Stomach (tissue), 9 donors: ENCODE measurements around the gene SENP7. TPM values are rescaled to one million over a fixed set of nuclear protein-coding genes. Genes with fewer than 3 reads are reported as not detected.
A peak's percentile ranks its signal among the peaks of the same experiment; 100 is the strongest.
"Not testable (repeated sequence)": the region's sequence is repeated elsewhere in the genome, so short reads cannot be mapped to it uniquely, and the experiment has no call there.

Source experiments
- DNase-seq, 2 donors: peaks; one replicate each; pipeline versions ENCODE4 v3.0.0 to v3.0.0-alpha.2; 2013 to 2019
- H3K27ac ChIP-seq, 5 donors: fragments of 200-600 bp in 4 of 5; sonication (generic) in 4 of 5; one replicate each; pipeline ENCODE4 v1.5.1; 2013 to 2019; ENCODE audit warnings: mild to moderate bottlenecking in 1 of 5, moderate library complexity in 1 of 5
- H3K27me3 ChIP-seq, 3 donors: fragments of 200-600 bp; sonication (generic); one replicate each; pipeline ENCODE4 v1.5.1; 2017 to 2019; ENCODE audit warnings: mixed run types in 1 of 3
- H3K36me3 ChIP-seq, 4 donors: fragments of 200-600 bp; sonication (generic); 1 replicate in 3 of 4; 2 replicates in 1 of 4; pipeline ENCODE4 v1.5.1; 2016 to 2019
- H3K4me1 ChIP-seq, 4 donors: fragments of 200-600 bp; sonication (generic); one replicate each; pipeline ENCODE4 v1.5.1; 2016 to 2019
- H3K4me3 ChIP-seq, 4 donors: fragments of 200-600 bp; sonication (generic) in 3 of 4; one replicate each; pipeline ENCODE4 v1.5.1; 2016 to 2019; ENCODE audit warnings: mild to moderate bottlenecking in 1 of 4
- H3K9me3 ChIP-seq, 4 donors: fragments of 200-600 bp; sonication (generic); one replicate each; pipeline ENCODE4 v1.5.1; 2016 to 2019
- EP300 ChIP-seq: sonication (generic); formaldehyde crosslinking; IDR thresholded peaks from one replicate; pipeline ENCODE4 v1.6.1; 2017; ENCODE audit warnings: antibody characterized with exemption
- POLR2A ChIP-seq, 4 donors: fragments of 450-650 bp; IDR thresholded peaks; one replicate each; pipeline ENCODE4 v1.6.1; 2016; ENCODE audit warnings: antibody characterized with exemption in 4 of 4, control low read depth in 2 of 4, mild to moderate bottlenecking in 1 of 4, moderate library complexity in 1 of 4
- POLR2AphosphoS5 ChIP-seq, 3 donors: sonication (generic); formaldehyde crosslinking; IDR thresholded peaks; one replicate each; pipeline ENCODE4 v1.6.1; 2016; ENCODE audit warnings: antibody characterized with exemption in 3 of 3
- WGBS, 5 donors: extraction: QIAGEN DNeasy Blood & Tissue Kit in 3 of 5; methylation state at CpG; one replicate each; pipeline versions ENCODE4 v1.1.5 to v1.1.7; 2013 to 2018; 5-methylcytosine and 5-hydroxymethylcytosine counted together
- intact Hi-C: fragments of 100-400 bp; cut with DNase I; formaldehyde crosslinking; loops from one replicate; pipeline ENCODE4 v1.15.1; 2023; ENCODE audit warnings: low total_unique reads
- polyA plus RNA-seq, 3 donors: library from polyadenylated mRNA; stranded (reverse); fragments of 200-250 nt; gene quantifications; one replicate each; pipeline ENCODE4 v1.2.3, GENCODE V29; 2013
- total RNA-seq, 5 donors: library from RNA; depleted of rRNA; stranded (reverse); fragments of >200 nt; gene quantifications; one replicate each; pipeline versions ENCODE4 v1.1.0 to v1.2.3, GENCODE V29; 2014 to 2016
- TF ChIP-seq, protein P1 (sequence below), 7 experiments: fragments of 450-650 bp in 4 of 7; fragments of 200-600 bp in 3 of 7; sonication (generic) in 3 of 7; IDR thresholded peaks; one replicate each; pipeline ENCODE4 v1.5.1; 2016 to 2019; ENCODE audit warnings: antibody characterized with exemption in 7 of 7, control low read depth in 2 of 7, mild to moderate bottlenecking in 1 of 7
- donor health status: healthy with polysubstance abuse.
- donor health status: Bipolar disorder and iron deficiency.
- donor health status: healthy.

Gene SENP7
- total and polyA plus RNA-seq, 8 donors: 1.4 to 93.1 (median 14.6) TPM

DNA sequence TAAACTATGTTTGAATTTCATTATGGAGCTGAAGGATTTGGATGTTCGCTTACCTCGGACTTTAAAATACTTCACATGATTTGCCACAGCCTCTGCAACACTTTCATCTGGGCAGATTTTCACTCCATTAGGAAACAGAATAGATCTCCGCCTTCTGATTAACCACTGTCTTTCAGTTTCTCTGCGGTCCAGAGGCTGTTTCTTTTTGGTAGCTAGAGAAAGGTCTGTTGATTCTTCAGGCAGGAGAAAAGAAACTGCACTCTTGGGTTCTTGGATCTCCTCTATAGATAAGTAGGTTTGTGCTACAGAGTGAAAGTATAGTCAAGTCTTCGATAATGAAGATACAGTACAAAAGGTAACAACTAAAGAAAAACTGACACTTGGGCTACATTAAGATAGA lies 193.5 kb downstream of the SENP7 start:
- 60 to 69% (median 64%) methylated on average over 5 of the region's 5 CpGs for WGBS, 5 donors

DNA sequence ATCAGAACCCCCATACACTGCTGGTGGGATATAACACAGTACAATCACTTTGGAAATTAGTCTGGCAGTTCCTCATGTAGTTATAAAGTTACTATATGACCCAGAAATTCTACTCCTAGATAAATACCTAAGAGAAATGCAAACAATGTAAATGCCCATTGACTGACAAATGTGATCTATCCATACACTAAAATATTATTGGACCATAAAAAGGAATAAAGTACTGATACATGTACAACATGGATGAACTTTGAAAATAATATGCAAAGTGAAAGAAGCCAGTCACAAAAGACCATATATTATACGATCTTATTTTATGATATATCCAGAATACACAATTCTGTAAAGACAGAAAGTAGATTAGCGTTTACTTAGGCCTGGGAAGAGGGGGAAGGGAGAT lies 200.5 kb downstream of the SENP7 start:
- DNase-seq: no peak
- H3K27ac ChIP-seq: no peak overlapping the region
- H3K4me1 ChIP-seq: no peaks in the 10 kb centered on the region
- no peak overlapping the region for H3K4me3 ChIP-seq
- H3K9me3 ChIP-seq: peaks cover 7 to 22% (median 12%) of the 10 kb centered on the region in 4 donors
- H3K36me3 ChIP-seq: peaks cover 0 to 3% (median 0%) of the 10 kb centered on the region in 4 donors
- intact Hi-C loops: no loop called here
- 81 to 95% (median 92%) methylated on average over 2 of the region's 2 CpGs for WGBS, 5 donors
- H3K27me3 ChIP-seq: no peaks in the 10 kb centered on the region
- TF ChIP-seq POLR2AphosphoS5 (IDR thresholded peaks at IDR 0.05) (no peak), POLR2A (IDR thresholded peaks at IDR 0.05) (no peak), EP300 (no peak)
- TF ChIP-seq, protein P1, sequence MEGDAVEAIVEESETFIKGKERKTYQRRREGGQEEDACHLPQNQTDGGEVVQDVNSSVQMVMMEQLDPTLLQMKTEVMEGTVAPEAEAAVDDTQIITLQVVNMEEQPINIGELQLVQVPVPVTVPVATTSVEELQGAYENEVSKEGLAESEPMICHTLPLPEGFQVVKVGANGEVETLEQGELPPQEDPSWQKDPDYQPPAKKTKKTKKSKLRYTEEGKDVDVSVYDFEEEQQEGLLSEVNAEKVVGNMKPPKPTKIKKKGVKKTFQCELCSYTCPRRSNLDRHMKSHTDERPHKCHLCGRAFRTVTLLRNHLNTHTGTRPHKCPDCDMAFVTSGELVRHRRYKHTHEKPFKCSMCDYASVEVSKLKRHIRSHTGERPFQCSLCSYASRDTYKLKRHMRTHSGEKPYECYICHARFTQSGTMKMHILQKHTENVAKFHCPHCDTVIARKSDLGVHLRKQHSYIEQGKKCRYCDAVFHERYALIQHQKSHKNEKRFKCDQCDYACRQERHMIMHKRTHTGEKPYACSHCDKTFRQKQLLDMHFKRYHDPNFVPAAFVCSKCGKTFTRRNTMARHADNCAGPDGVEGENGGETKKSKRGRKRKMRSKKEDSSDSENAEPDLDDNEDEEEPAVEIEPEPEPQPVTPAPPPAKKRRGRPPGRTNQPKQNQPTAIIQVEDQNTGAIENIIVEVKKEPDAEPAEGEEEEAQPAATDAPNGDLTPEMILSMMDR (IDR thresholded peaks at IDR 0.05): no peak

More for the DNA sequence above, 193.5 kb downstream of the SENP7 start:
- Histone ChIP-seq H3K36me3 (peaks cover 0 to under 1% (median 0%) of the 10 kb centered on the region in 4 donors), H3K9me3 (no peaks in the 10 kb centered on the region), H3K27me3 (no peaks in the 10 kb centered on the region), H3K4me1 (no peaks in the 10 kb centered on the region), H3K27ac (no peak overlapping the region), H3K4me3 (no peak overlapping the region)
- TF ChIP-seq EP300 (no peak), POLR2AphosphoS5 (IDR thresholded peaks at IDR 0.05) (no peak), POLR2A (IDR thresholded peaks at IDR 0.05) (no peak)
- TF ChIP-seq, protein P1 (IDR thresholded peaks at IDR 0.05): no peak
- intact Hi-C loops: no loop called here
- no peak for DNase-seq

DNA sequence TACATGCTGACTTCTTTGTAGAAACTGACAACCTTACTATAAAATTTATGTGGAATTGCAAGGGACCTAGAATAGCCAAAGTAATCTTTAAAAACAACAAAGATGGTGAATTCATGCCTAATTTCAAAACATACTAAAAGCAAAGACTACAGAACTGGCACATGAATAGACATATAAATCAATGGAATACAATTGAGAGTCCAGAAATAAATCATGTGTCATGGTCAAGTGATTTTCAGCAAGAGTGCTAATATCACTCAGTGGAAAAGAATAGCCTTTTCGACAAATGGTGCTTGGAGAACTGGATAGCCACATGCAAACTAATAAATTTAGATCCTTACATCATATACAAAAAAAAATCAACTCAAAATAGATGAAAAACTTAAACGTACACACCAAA lies 201.3 kb downstream of the SENP7 start:
- no peak overlapping the region for H3K27ac ChIP-seq

DNA sequence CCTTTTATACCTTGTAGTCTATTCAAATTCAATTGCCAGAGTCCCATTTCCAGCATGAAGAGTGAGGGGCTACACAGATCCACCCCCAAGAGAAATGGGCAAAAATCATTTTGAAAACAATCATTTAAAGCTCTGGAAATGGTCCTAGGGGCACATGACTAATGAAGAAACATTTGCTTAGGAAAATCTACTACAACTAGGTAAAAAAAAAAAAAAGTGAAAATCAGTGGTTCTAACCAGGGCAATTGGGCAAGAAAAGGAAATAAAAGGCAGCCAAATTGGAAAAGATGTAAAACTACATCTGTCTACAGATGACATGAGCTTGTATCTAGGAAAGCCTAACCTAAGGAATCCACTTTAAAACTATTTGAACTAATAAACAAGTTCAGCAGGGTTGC lies 202.0 kb downstream of the SENP7 start:
- Histone ChIP-seq H3K9me3 (peaks cover 7 to 25% (median 13%) of the 10 kb centered on the region in 4 donors), H3K36me3 (peaks cover 0 to 3% (median 0%) of the 10 kb centered on the region in 4 donors), H3K27me3 (no peaks in the 10 kb centered on the region), H3K4me1 (no peaks in the 10 kb centered on the region), H3K4me3 (no peak overlapping the region), H3K27ac (peak overlapping the region in 1 of 5 donors; percentile 35)
- no peak for DNase-seq
- intact Hi-C loops: no loop called here
- TF ChIP-seq, protein P1 (IDR thresholded peaks at IDR 0.05): no peak
- TF ChIP-seq POLR2A (IDR thresholded peaks at IDR 0.05) (no peak), EP300 (no peak), POLR2AphosphoS5 (IDR thresholded peaks at IDR 0.05) (no peak)

More for the DNA sequence above, 201.3 kb downstream of the SENP7 start:
- no peak overlapping the region for H3K4me3 ChIP-seq
- no peak for TF ChIP-seq POLR2AphosphoS5 (IDR thresholded peaks at IDR 0.05)
- no peak for TF ChIP-seq POLR2A (IDR thresholded peaks at IDR 0.05)
- TF ChIP-seq, protein P1 (IDR thresholded peaks at IDR 0.05): no peak
- no peak for TF ChIP-seq EP300
- H3K27me3 ChIP-seq: no peaks in the 10 kb centered on the region
- peaks cover 7 to 25% (median 13%) of the 10 kb centered on the region in 4 donors for H3K9me3 ChIP-seq
- DNase-seq: no peak
- H3K4me1 ChIP-seq: no peaks in the 10 kb centered on the region
- peaks cover 0 to 3% (median 0%) of the 10 kb centered on the region in 4 donors for H3K36me3 ChIP-seq
- WGBS, 5 donors: 78 to 92% (median 87%) methylated on average over 2 of the region's 2 CpGs
- intact Hi-C loops: no loop called here

DNA sequence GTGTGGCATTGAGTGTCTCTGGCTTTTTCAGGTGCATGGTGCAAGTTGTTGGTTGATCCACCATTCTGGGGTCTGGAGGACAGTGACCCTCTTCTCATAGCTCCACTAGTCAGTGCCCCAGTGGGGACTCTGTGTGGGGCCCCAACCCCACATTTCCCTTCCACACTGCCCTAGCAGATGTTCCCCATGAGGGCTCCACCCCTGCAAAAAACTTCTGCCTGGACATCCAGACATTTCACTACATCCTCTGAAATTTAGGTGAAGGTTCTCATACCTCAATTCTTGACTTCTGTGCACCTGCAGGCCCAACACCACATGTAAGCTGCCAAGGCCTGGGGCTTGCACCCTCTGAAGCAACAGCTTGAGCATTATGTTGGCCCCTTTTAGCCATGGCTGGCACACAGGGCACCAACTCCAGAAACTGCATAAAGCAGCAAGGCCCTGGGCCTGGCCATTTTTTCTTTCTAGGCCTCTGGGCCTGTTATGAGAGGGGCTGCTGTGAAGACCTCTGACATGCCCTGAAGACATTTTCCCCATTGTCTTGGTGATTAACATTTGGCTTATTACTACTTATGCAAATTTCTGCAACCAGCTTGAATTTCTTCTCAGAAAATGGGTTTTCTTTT lies 204.8 kb downstream of the SENP7 start:
- H3K9me3 ChIP-seq: peaks cover 7 to 25% (median 13%) of the 10 kb centered on the region in 4 donors
- DNase-seq, H3K4me3 ChIP-seq, H3K27ac ChIP-seq, H3K27me3 ChIP-seq, H3K4me1 ChIP-seq, intact Hi-C loops, H3K36me3 ChIP-seq: not testable (repeated sequence)
